ENCODE data around the gene LYPD5. TPM values are rescaled to one million over a fixed set of nuclear protein-coding genes. Genes with fewer than 3 reads are reported as not detected.
"Not testable (repeated sequence)": the region's sequence is repeated elsewhere in the genome, so short reads cannot be mapped to it uniquely, and the experiment has no call there.

Gene LYPD5
- polyA plus RNA-seq, 3 donors: 0.09 to 1.9 (median 0.22) TPM

DNA sequence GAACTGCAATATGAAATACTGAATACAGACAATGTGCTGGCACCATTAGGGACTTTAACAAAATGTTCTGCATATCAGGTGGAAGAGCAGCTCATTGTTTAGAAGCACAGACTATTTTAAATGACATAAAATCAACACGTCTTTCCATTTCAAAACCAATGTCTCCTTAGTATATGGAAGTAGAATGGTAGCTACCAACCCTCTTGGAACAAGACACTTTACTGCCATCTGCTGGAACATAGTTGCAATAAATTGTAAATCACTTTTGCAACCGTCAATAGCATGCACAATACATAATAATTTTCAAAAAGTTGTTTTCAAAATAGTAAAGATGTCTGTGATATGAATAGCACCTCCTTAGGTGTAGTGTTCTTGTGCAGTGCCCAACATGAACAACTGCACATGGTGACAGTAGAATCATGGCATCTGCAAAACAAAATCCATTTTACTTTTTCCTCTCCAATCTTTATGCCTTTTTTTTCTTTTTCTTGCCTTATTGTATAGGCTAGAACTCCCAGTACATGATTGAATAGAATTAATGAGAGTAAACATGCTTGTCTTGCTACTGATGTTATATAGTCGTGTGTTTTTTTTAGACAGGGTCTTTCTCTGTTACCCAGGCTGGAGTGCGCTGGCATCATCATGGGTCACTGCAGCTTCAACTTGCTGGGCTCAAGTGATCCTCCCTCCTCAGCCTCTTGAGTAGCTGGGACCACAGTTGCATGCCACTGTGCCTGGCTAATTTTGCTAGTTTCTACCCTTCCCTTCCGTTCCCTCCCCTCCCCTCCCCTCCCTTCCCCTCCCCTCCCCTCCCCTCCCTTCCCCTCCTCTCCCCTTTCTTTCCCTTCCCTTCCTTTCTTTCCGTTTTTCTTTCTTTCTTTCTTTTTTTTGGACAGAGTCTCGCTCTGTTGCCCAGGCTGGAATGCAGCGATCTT is 7.8 kb upstream of the LYPD5 start:
- H3K27ac ChIP-seq (ENCODE audit: low read depth, low read length): no peak overlapping the region
- WGBS, 3 donors: 31 to 43% (median 32%) methylated on average over 6 to 8 of the region's 8 CpGs

DNA sequence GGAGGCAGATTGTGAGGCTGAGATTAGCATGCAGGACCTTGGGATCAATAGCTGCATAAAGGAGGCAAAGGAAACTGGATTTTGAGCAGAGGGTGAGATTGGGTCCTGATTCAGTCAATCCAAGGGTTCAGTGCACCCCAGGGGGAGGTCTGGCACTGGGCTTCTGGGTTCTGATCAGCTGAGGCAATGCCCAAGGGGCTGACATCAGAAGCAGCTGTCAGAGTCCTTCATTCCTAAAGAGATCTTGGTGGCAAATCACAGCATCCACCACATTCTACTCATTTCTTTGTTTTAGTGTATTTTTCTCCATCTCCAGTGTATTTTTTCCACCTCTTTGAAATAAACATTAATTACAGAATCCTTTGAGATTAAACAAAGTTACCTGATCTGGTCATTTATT is 5.4 kb upstream of the LYPD5 start:
- H3K27ac ChIP-seq (ENCODE audit: low read depth, low read length): no peak overlapping the region

DNA sequence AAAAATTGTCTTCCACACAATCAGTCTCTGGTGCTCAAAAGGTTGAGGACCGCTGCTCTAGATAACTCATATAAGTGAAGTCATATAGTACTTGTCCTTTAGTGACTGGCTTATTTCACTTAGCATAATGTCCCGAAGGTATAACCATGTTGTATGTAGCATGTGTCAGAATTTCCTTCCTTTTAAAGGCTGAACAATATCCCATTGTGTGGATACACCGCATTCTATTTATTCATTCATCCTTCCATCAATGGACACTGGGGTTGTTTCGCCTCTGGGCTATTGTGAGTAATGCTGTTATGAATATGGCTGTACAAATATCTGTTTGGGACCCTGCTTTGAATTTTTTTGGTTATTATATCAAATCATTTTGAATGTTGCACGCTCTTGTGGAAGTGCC is 4.6 kb upstream of the LYPD5 start:
- no peak overlapping the region for H3K27ac ChIP-seq (ENCODE audit: low read depth, low read length)
- WGBS, 3 donors: 68 to 80% (median 74%) methylated on average over 5 of the region's 5 CpGs

DNA sequence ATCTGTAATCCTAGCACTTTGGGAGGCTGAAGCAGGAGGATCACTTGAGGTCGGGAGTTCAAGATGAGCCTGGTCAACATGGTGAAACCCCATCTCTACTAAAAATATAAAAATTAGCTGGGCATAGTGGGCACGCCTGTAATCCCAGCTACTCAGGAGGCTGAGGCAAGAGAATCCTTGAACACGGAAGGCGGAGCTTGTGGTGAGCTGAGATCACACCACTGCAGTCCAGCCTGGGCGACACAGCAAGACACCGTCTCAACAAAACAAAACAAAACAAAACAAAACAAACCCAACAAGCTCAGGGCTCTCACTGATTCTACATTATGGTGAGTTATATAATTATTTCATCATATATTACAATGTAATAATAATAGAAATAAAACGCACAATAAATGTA is 4.2 kb upstream of the LYPD5 start:
- H3K27ac ChIP-seq (ENCODE audit: low read depth, low read length): not testable (repeated sequence)
- 90 to 92% (median 92%) methylated on average over 7 of the region's 7 CpGs for whole genome bisulfite sequencing, 3 donors

- 38 to 70% (median 51%) methylated on average over 2 of the region's 2 CpGs for WGBS, 3 donors
Observed at GRCh38 chr19:43804432-43804831, 2.2 kb upstream of the LYPD5 start.

DNA sequence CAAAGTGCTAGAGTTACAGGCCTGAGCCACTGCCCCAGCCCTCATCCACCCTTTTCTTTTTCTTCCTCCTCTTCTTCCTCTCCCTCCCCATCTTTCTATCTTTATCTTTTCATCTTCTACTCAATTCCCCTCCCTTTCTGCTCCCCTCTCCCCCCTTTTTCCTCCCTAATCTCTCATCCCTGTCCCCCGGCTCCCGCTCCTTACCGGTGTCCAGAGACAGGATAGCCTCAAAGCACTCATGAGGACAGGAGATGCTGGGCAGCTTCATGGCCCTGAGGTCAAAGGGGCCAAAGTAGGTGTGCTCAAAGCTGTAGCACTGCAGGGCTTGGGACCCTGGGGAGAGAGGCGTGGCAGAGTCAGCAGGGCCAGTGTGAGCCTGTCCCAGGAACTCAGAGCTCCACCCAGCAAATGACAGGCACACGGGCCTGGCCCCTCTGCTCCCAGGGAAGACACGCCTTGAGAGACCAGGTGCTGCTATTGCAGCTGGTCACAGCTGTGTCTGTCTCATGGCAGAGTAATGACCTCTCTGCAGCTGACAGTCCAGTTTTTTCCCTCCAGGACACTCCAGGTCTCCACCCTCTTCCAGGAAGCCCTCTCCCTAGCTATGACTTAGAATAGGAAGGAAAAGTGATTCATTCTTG is 2.6 kb downstream of the LYPD5 start:
- WGBS, 3 donors: 55 to 67% (median 64%) methylated on average over 6 of the region's 6 CpGs
- H3K27ac ChIP-seq (ENCODE audit: low read depth, low read length): no peak overlapping the region

More at GRCh38 chr19:43804432-43804831, 2.2 kb upstream of the LYPD5 start:
- no peak overlapping the region for H3K27ac ChIP-seq (ENCODE audit: low read depth, low read length)

DNA sequence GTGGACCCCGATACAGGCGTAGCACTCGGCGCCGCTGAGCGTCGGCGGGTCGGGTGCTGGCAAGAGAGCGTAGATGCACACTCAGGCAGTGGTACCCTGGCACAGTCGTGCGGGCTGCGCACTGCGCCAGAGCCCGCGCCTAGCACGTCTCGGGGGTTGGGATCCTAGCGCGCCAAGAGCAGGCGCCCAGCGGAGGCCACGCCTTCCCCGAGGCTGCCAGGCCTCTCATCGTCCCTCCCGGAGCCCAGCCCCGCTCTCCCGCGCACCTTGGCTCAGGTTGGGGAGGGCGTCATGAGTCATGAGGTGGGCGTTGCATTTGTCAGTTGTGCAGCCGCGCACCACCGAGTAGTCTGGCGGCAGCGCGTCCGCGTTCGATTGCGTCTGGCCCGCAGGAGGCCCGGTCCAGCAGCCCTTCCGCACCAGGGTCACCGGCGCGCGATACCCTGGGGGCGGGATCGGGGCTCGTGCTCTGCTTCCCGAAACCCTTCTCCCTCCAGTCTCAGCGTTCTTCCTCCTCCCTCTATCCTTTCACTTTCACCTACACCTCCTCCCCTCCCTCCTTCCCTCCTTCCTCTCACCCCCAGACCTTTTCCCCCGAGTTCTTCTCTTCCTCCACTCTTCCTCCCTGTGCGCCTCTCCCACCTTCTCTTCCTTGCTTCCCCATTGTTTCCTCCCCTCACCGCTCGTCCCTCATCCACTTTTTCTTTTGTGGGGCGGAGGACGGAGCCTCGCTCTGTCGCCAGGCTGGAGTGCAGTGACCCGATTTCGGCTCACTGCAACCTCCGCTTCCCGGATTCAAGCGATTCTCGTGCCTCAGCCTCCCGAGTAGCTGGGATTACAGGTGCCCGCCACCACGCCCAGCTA is 3.5 kb downstream of the LYPD5 start:
- WGBS, 3 donors: 16 to 17% (median 16%) methylated on average over 68 to 70 of the region's 70 CpGs
- H3K27ac ChIP-seq (ENCODE audit: low read depth, low read length): peak overlapping the region; percentile 4

DNA sequence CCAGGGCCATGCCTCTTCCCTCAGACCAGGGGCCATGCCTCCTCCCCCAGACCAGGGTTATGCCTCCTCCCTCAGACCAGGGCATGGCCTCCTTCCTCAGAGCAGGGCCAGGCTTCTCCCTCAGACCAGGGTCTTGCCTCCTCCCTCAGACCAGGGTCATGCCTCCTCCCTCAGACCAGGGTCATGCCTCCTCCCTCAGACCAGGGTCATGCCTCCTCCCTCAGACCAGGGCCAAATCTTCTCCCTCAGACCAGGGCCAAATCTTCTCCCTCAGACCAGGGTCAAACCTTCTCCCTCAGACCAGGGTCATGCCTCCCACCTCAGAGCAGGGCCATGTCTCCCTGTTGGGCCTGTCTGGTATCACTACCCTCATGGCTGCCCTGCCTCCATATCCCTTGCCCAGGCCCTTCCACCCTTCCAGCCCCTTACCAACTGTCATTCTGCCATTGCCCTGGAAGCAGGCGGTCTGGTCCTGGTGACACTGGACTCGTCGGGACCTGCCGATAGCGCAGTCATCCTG is 4.2 kb downstream of the LYPD5 start:
- no peak overlapping the region for H3K27ac ChIP-seq (ENCODE audit: low read depth, low read length)
- 47 to 63% (median 55%) methylated on average over 5 of the region's 5 CpGs for WGBS, 3 donors

- WGBS, 3 donors: 87 to 93% (median 89%) methylated on average over 7 of the region's 7 CpGs
- H3K27ac ChIP-seq (ENCODE audit: low read depth, low read length): no peak overlapping the region
Observed at GRCh38 chr19:43797556-43797955, 4.7 kb downstream of the LYPD5 start.

DNA sequence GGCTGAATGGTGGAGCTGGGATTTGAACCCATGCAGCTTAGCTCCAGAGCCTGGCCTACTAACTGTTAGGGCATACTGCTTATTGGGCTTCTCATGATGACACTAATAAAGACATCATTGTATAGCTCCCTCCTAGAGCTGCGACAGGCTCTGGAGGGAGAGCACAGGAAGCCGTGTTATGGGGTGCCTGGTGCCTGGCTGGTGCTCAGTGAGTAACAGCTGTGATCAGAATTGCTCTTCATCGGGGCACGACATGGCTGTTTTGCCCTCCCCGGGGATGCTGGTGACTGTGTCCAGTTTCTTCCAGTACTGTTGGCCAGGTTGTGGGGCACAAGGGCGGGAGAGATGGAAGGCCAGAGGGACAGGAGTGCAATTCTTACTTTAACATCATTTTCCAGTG is 5.1 kb downstream of the LYPD5 start:
- no peak overlapping the region for H3K27ac ChIP-seq (ENCODE audit: low read depth, low read length)
- WGBS, 3 donors: 42 to 70% (median 57%) methylated on average over 6 of the region's 6 CpGs

DNA sequence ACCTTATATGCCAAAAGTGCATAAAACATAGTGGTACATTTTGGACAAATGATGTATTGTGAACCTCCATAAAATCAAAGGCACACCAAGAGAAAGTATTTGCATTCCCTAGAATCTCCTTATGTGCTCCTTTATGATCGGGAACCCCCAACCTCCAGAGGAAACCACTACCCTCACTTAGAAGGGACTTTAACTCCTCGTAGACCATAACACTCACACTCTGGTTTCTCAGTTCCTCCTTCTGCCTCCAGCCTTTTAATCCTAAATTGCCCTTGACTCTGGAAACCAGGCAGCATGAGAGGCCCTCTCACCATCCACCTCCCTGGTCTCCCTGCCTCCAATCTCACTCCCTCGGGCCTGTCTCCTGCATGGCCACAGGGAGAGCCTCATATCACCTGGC is 11.7 kb downstream of the LYPD5 start:
- WGBS, 3 donors: 13 to 32% (median 27%) methylated on average over 3 of the region's 3 CpGs
- H3K27ac ChIP-seq (ENCODE audit: low read depth, low read length): no peak overlapping the region

- no peak overlapping the region for H3K27ac ChIP-seq (ENCODE audit: low read depth, low read length)
- WGBS, 3 donors: 6 to 9% (median 6%) methylated on average over 3 of the region's 3 CpGs
Observed at GRCh38 chr19:43789029-43789428, 13.2 kb downstream of the LYPD5 start.

DNA sequence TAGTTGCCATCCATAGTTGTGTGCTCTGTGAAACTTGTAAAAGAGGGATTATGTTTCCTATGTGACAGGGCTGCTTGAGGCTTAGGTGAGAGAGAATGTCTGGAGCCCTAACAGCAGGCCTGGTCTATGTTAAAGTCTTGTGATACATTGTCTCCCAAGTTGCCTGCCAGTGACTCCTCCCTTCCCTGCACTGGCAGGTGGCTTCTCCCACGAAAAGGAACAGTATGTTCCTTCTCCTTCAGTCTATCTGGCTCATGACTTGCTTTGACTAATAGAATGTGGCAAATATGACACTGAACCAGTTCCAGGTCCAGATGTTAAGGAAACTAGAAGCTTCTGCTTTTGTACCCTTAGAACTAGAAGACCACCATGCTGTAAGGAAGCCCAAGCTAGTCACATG is 15.6 kb downstream of the LYPD5 start:
- H3K27ac ChIP-seq (ENCODE audit: low read depth, low read length): no peak overlapping the region

GRCh38 chr19:43784981-43785808 is 17.1 kb downstream of the LYPD5 start:
- 7 to 13% (median 12%) methylated on average over 10 of the region's 10 CpGs for WGBS, 3 donors
- no peak overlapping the region for H3K27ac ChIP-seq (ENCODE audit: low read depth, low read length)

More for the DNA sequence above, 15.6 kb downstream of the LYPD5 start:
- 31 to 68% (median 50%) methylated on average over 1 of the region's 1 CpG for WGBS, 3 donors

DNA sequence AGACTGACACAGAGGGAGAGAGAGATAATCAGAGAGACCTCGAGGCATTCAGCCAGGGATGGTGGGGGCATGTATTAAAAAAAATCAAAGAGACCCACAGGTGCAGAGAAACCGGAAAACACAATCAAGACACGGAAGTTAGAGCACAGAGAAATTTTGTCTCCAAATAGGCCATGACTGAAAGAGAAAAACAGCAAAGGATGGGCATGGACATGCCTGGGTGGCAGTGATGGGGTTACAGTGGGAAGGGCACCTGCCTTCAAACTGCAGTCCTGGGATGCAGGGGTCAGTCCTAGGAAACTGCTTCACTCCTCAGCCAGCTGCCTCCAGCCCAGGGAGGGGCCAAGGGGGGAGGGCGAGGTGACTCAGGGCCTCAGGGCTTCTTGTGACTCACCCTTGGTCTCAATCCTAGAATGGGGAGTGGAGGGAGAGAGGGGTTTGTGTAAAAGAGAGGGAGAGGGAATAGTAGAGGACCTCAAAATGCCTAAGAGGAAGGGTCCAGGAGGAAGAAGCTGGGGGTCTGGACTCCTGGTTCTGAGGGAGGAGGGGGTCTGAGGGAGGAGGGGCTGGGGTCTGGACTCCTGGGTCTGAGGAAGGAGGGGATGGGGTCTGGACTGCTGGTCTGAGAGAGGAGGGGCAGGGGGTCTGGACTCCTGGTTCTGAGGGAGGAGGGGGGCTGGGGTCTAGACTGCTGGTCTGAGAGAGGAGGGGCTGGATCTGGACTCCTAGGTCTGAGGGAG is 17.8 kb downstream of the LYPD5 start:
- WGBS, 3 donors: 49 to 72% (median 49%) methylated on average over 4 of the region's 4 CpGs
- H3K27ac ChIP-seq (ENCODE audit: low read depth, low read length): no peak overlapping the region

- no peak overlapping the region for H3K27ac ChIP-seq (ENCODE audit: low read depth, low read length)
- WGBS, 3 donors: 81 to 91% (median 90%) methylated on average over 8 of the region's 8 CpGs
Observed at GRCh38 chr19:43783636-43784035, 18.6 kb downstream of the LYPD5 start.

DNA sequence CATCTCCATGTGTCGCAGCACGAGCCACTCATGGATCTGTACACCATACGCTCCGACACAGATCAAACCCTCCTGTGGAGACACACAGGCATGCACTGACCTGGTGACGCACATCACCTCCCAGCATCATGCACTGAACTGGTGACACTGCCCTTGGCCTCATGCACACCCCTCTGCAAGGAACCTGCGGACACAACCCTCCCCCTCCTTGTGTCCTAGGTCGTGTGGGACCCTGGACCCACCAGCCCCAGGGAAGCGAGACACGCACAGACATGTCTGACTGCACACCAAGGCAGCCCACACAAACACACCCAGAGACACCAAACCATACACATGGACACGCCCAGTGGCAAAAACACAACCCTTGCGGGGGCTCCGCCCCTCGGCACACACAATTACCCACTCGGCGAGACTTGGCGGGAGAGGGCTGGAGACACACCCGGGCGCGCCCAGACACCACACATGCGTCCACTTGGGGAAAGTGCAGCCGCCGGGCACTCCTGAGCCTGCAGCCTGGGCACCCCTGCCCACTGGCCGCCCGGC is 19.5 kb downstream of the LYPD5 start:
- no peak overlapping the region for H3K27ac ChIP-seq (ENCODE audit: low read depth, low read length)
- 74 to 81% (median 78%) methylated on average over 24 of the region's 24 CpGs for WGBS, 3 donors

Data from adipose tissue (tissue), 3 donors.